Stimulated activated naive CD8-positive, alpha-beta T cell treated with anti-CD3 and anti-CD28 coated beads, Interleukin-15, amount 100 ng/mL, for 72 hours (primary cell): ENCODE measurements around the gene OPA3.

Experiments used
- ATAC-seq: fragments of 150-1000 bp; cut with Tn5 transposase; 2 replicates; pipeline ENCODE4 v1.10.0; 2021; ENCODE audit warnings: mild to moderate bottlenecking, moderate library complexity
- DNase-seq, 2 donors: peaks; one replicate each; pipeline ENCODE4 v3.0.0; 2021 to 2022
- H3K27ac Mint-ChIP-seq, 2 donors: one replicate each; pipeline ENCODE4 v1.8.0; 2022; ENCODE audit warnings: mild to moderate bottlenecking in 2 of 2, mixed read lengths in 2 of 2, moderate library complexity in 2 of 2
- H3K27me3 Mint-ChIP-seq: one replicate; pipeline ENCODE4 v1.8.0; 2022; ENCODE audit warnings: mixed read lengths
- H3K4me1 Mint-ChIP-seq: one replicate; pipeline ENCODE4 v1.8.0; 2022; ENCODE audit warnings: mild to moderate bottlenecking, mixed read lengths
- H3K4me3 Mint-ChIP-seq, 2 donors: one replicate each; pipeline ENCODE4 v1.8.0; 2022; ENCODE audit warnings: mild to moderate bottlenecking in 2 of 2, mixed read lengths in 2 of 2, moderate library complexity in 1 of 2
- H3K9me3 Mint-ChIP-seq, 2 donors: one replicate each; pipeline ENCODE4 v1.8.0; 2022; ENCODE audit warnings: mixed read lengths in 2 of 2

Gene OPA3

GRCh38 chr19:45607071-45608029, 22.7 kb upstream of the OPA3 start:
- ATAC-seq = peak; percentile 73
- peaks cover 12 to 13% of the 10 kb centered on the region in 2 donors for H3K9me3 Mint-ChIP-seq
- H3K27me3 Mint-ChIP-seq = peaks cover 14% of the 10 kb centered on the region
- H3K4me1 Mint-ChIP-seq = peaks cover 15% of the 10 kb centered on the region
- H3K27ac Mint-ChIP-seq = peak overlapping the region; percentile 87 to 97
- DNase-seq = peak in 1 of 2 donors; percentile 41
- peak overlapping the region; percentile 59 to 61 for H3K4me3 Mint-ChIP-seq

- Mint-ChIP-seq H3K27ac (peak within 1 kb of the TSS in 1 of 2 donors; percentile 52), H3K4me3 (peak within 1 kb of the TSS; percentile 27 to 57), H3K27me3 (peaks cover 70% of the 10 kb centered on the region), H3K4me1 (peaks cover 53% of the 10 kb centered on the region), H3K9me3 (no peaks in the 10 kb centered on the region)
- ATAC-seq (peak; percentile 58), DNase-seq (no peak)
Observed at GRCh38 chr19:45601524-45602374, 17.1 kb upstream of the OPA3 start, which contains the start of gene GPR4. Gene GPR4 (minus strand): TSS chr19:45602212. CDS start chr19:45591866, 10,346 bp downstream.

DNA sequence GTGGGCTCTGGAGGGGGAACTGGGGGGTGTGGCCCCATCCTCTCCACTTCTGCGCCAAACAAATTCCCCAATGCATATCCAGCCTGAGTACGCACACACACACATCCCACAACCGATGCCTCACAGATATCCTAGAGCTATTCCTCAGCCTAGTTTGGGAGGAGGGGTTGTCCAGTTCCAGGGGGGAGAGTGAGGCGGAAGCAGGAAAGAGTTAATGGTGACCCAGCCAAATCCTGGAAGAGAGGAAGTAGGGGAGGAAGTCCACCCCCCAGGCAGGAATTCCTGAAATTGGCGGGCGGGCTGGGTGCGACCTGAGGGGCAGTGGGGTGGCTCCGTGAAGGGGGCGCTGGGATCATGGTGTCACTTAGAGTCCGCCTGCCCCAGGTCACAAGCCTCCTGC, 16.5 kb upstream of the OPA3 start:
- Mint-ChIP-seq H3K4me1 (peaks cover 52% of the 10 kb centered on the region), H3K27ac (no peak overlapping the region), H3K4me3 (peak overlapping the region; percentile 27 to 46), H3K9me3 (no peaks in the 10 kb centered on the region), H3K27me3 (peaks cover 77% of the 10 kb centered on the region)
- DNase-seq = no peak
- no peak for ATAC-seq

DNA sequence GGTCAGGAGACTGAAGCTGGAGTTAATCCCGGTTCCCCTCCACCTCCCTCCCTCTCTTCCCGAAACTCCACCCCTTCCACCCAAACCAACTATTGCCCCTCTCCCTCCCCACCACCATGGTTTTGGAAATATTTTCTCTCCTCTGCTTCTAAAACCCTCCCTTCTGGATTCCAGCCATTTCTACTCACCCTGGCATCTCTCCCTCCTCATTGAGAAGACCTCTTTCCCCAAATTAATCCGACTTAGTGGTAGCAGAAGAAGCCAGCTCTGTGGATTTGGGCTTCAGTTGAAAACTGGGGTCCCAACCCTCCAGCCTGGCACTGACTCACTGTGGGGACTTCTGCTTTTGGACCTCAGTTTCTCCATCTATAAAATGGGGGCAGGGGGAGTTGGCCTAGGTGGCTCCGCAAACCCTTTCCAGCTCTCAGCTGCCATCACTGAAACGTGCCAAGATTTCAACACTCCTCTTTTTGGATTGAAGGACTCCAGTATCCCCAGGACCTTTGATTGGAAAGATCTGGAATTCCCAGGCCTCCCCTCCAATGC, 15.8 kb upstream of the OPA3 start:
- no peak overlapping the region for H3K4me3 Mint-ChIP-seq
- no peak overlapping the region for H3K27ac Mint-ChIP-seq
- peaks cover 84% of the 10 kb centered on the region for H3K27me3 Mint-ChIP-seq
- no peaks in the 10 kb centered on the region for H3K9me3 Mint-ChIP-seq
- peaks cover 52% of the 10 kb centered on the region for H3K4me1 Mint-ChIP-seq
- ATAC-seq (no peak), DNase-seq (no peak)

- ATAC-seq (no peak), DNase-seq (no peak)
- H3K27me3 Mint-ChIP-seq = peaks cover 87% of the 10 kb centered on the region
- no peaks in the 10 kb centered on the region for H3K9me3 Mint-ChIP-seq
- H3K4me3 Mint-ChIP-seq = peak overlapping the region; percentile 11 to 47
- peaks cover 52% of the 10 kb centered on the region for H3K4me1 Mint-ChIP-seq
- H3K27ac Mint-ChIP-seq = no peak overlapping the region
Observed at GRCh38 chr19:45599286-45599685, 14.7 kb upstream of the OPA3 start.

GRCh38 chr19:45598267-45599001, 13.8 kb upstream of the OPA3 start:
- Mint-ChIP-seq H3K27me3 (peaks cover 83% of the 10 kb centered on the region), H3K4me1 (peaks cover 52% of the 10 kb centered on the region), H3K27ac (peak overlapping the region in 1 of 2 donors; percentile 79), H3K4me3 (peak overlapping the region; percentile 70 to 81), H3K9me3 (no peaks in the 10 kb centered on the region)
- ATAC-seq (peak; percentile 32), DNase-seq (no peak)

DNA sequence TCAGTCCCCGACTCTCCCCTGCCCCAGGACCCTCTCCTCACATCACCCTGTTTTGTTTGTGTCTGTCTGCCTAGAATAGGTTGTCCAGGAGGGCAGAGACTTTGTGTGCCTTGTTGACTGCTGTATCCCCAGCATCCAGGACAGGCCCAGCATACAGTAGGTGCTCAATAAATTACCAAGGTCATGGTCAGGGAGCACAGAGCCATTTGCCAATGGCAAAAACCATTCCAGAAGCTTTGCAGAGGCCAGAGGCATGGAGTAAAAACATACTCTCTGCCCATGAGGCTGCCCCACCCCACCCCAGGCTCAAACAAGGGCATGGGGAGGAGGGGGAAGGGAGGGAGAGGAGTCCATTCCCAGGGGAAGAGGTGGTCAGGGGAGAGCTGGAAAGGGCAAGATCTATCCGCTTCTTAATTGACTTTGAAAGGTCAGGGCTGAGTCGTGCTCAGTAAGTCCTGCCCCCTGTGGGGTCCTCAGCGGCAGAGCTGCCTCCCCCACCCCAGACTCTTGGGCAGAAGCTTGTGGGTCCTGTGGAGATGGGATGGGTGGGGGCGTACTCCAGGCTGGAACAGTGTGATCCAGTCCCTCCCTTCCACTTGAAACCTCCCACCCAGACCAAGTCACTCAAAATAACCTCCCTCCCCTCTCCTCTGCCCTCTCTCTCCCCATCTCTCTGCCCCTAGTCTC, 13.0 kb upstream of the OPA3 start:
- DNase-seq (no peak), ATAC-seq (no peak)
- peak overlapping the region in 1 of 2 donors; percentile 79 for H3K27ac Mint-ChIP-seq
- peaks cover 77% of the 10 kb centered on the region for H3K27me3 Mint-ChIP-seq
- H3K4me1 Mint-ChIP-seq = peaks cover 52% of the 10 kb centered on the region
- peak overlapping the region; percentile 70 to 81 for H3K4me3 Mint-ChIP-seq
- H3K9me3 Mint-ChIP-seq = no peaks in the 10 kb centered on the region

GRCh38 chr19:45595814-45596213, 11.2 kb upstream of the OPA3 start:
- H3K27me3 Mint-ChIP-seq = peaks cover 77% of the 10 kb centered on the region
- no peak for ATAC-seq

GRCh38 chr19:45593520-45593919, 8.9 kb upstream of the OPA3 start:
- Mint-ChIP-seq H3K9me3 (peaks cover 0 to 7% of the 10 kb centered on the region in 2 donors), H3K27ac (no peak overlapping the region), H3K27me3 (peaks cover 73% of the 10 kb centered on the region), H3K4me1 (peaks cover 32% of the 10 kb centered on the region), H3K4me3 (no peak overlapping the region)
- ATAC-seq = no peak
- DNase-seq = no peak

More at GRCh38 chr19:45595814-45596213, 11.2 kb upstream of the OPA3 start:
- peaks cover 51% of the 10 kb centered on the region for H3K4me1 Mint-ChIP-seq
- H3K9me3 Mint-ChIP-seq = peaks cover 0 to 7% of the 10 kb centered on the region in 2 donors
- no peak overlapping the region for H3K4me3 Mint-ChIP-seq
- H3K27ac Mint-ChIP-seq = no peak overlapping the region
- no peak for DNase-seq

DNA sequence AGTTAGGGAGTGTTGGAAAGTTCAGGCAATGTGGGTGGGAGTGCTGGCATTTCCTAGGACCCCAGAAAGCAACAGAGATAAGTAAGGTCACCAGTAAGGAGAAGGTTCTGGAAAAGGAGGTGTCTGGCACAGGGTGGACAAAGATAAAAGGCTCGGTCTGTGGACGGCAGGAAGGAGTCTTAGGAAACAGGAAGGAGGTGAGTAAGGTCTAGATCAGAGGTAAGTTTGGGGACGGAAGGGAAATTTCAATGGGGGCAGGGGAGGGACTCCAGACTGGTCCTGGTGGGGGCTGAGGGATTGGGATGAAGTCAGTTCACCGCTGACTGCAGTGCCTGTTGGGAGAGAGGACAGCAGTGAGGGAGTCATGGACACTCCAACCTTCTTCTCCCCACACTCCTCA, 7.8 kb upstream of the OPA3 start:
- H3K4me3 Mint-ChIP-seq = no peak overlapping the region
- no peak for ATAC-seq
- H3K27me3 Mint-ChIP-seq = peaks cover 61% of the 10 kb centered on the region
- DNase-seq = no peak
- H3K4me1 Mint-ChIP-seq = peaks cover 22% of the 10 kb centered on the region
- H3K9me3 Mint-ChIP-seq = peaks cover 0 to 7% of the 10 kb centered on the region in 2 donors
- H3K27ac Mint-ChIP-seq = no peak overlapping the region

- no peak overlapping the region for H3K4me3 Mint-ChIP-seq
- peaks cover 0 to 7% of the 10 kb centered on the region in 2 donors for H3K9me3 Mint-ChIP-seq
- DNase-seq = no peak
- peaks cover 54% of the 10 kb centered on the region for H3K27me3 Mint-ChIP-seq
- no peak for ATAC-seq
- no peak overlapping the region for H3K27ac Mint-ChIP-seq
- H3K4me1 Mint-ChIP-seq = peaks cover 22% of the 10 kb centered on the region
Observed at GRCh38 chr19:45591638-45592005, 7.0 kb upstream of the OPA3 start.

DNA sequence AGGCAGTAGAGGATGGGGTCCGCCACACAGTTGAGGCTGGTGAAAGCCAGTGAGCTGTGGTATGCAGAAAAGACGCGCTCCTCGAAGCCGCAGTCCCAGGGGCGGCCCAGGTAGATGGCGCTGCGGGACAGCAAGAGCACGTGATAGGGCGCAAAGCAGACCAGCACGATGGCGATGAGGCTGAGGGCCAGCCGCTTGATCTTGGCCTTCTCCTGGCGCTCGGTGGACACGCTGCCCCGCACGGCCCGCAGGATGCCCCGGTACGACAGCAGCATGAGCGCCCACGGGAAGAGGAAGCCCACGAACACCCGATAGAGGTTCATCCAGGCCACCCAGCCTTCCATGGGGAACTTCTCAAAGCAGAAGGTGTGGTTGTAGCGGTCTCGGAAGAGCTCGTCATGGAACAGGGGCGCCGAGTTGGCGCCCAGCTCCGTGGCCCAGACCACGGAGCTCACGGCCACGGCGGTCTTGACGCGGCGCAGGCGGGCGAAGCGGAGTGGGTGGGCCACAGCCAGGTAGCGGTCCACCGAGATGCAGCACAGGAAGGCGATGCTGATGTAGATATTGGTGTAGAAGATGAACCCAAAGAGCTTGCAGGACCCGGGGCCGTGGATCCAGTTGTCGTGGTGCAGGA, 6.5 kb upstream of the OPA3 start:
- ATAC-seq (peak; percentile 88), DNase-seq (peak in 1 of 2 donors; percentile 57)
- Mint-ChIP-seq H3K9me3 (peaks cover 0 to 7% of the 10 kb centered on the region in 2 donors), H3K4me1 (peaks cover 22% of the 10 kb centered on the region), H3K4me3 (no peak overlapping the region), H3K27ac (no peak overlapping the region), H3K27me3 (peaks cover 49% of the 10 kb centered on the region)

GRCh38 chr19:45590300-45591003, 5.8 kb upstream of the OPA3 start:
- Mint-ChIP-seq H3K27ac (no peak overlapping the region), H3K27me3 (peaks cover 42% of the 10 kb centered on the region), H3K4me3 (no peak overlapping the region), H3K4me1 (peaks cover 24% of the 10 kb centered on the region), H3K9me3 (peaks cover 0 to 7% of the 10 kb centered on the region in 2 donors)
- DNase-seq (no peak), ATAC-seq (peak; percentile 31)
